HK-2 (cell line): ENCODE measurements around the gene REX1BD.
A peak's percentile ranks its signal among the peaks of the same experiment; 100 is the strongest.
"Not testable (repeated sequence)": the region's sequence is repeated elsewhere in the genome, so short reads cannot be mapped to it uniquely, and the experiment has no call there.

Experiments
- DNase-seq: peaks from one replicate; pipeline ENCODE4 v3.0.0-alpha.2; 2018; ENCODE audit not compliant: unreplicated experiment

The REX1BD gene

DNA sequence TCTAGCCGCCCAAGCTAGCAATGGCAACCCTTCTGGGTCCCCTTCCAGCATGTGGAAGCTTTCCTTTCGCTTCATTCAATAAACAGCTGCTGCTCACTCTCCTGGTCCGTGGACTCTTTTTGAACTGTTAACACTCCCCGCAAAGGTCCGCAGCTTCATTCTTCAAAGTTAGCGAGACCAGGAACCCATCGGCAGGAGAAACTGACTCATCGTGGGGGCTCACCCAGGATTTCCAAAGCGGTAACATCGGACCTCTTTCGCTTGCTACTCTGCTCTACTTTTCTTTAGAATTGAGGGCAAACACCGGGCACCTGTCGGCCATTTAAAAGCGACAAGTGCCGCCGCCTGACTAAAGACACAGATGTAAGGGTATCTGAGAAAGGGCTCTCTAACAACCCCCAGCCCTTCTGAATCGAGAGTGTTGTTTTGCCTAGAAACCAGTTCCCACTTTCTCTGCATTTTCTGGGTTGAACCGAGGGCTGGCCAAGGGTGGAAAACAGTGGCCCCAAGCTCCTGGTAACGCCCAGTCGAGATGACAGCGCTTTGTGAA, 11.2 kb upstream of the REX1BD start:
- no peak for DNase-seq

DNA sequence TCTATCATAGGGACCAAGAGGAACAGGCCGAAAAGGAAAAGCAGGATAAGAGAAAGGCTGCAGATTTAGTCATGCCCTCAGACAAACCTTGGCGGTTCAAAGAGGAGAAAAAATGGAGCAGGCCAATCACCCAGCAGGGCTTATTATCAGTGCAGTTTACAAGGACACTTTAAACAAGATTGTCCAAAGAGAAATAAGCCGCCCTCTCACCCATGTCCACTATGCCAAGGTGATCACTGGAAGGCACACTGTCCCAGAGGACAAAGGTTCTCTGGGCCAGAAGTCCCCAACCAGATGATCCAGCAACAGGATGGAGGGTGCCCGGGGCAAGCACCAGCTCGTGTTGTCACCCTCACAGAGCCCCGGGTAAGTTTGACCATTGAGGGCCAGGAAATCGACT, 8.3 kb upstream of the REX1BD start:
- no peak for DNase-seq

DNA sequence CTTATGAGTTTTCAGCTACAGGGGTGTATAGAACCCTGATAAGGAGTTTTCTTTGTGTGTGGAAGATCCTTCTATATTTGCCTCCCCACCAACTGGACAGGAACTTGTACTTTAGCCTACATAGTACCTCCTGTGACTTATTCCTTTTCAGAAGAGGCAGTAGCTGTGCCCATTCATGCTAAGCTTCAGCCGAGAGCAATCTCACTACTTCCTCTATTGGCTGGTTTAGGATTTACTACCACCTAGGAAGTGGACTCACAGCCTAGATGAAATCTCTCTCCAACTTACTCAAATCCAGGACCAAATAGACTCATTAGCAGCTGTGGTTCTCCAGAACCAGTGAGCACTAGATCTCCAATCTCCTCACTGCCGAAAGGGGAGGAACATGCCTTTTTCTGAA, 2.3 kb upstream of the REX1BD start:
- DNase-seq = no peak

DNA sequence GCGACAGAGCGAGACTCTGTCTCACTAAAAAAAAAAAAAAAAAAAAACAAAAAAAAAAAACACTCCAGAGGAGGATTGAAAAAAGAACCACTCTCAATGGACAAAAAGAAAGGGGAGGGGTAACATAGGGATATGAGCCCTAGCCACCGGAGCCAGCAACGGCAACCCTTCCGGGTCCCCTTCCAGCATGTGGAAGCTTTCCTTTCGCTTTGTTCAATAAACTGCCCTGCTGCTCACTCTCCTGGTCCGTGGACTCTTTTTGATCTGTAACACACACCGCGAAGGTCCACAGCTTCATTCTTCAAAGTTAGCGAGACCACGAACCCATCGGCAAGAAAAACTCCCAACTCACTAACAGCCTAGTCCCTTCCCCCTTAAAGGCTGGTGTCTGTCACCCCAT, 1.0 kb upstream of the REX1BD start:
- no peak for DNase-seq

DNA sequence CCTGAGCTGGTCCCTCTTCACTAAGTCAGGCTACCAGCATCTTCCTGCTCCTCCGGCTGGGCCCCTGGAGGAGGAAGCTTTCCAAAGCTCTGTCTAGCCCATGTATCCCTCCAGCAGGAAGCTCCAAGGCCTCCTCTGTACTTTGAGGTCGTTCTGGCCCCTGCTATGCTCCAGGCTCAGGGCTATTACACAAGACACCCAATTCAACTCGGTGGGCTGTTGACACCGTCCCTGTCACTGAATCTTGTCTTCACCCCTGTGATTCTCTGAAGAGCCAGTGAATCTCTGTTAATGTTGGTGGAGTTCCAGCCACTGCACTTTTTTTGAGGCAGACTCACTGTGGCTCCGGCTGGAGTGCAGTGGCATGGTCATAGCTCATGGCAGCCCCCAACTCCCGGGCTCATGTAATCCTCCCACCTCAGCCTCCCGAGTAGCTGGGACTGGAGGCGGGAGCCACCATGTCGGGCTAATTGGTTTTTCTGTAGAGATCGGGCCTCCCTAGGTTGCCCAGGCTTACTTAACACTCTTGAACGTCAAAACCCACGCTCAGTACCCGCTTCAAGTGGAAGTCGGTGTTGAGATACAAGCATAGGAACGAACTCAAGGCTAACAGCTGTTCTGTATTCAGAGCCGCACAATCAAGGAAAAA, 512 bp upstream of the REX1BD start:
- no peak for DNase-seq

DNA sequence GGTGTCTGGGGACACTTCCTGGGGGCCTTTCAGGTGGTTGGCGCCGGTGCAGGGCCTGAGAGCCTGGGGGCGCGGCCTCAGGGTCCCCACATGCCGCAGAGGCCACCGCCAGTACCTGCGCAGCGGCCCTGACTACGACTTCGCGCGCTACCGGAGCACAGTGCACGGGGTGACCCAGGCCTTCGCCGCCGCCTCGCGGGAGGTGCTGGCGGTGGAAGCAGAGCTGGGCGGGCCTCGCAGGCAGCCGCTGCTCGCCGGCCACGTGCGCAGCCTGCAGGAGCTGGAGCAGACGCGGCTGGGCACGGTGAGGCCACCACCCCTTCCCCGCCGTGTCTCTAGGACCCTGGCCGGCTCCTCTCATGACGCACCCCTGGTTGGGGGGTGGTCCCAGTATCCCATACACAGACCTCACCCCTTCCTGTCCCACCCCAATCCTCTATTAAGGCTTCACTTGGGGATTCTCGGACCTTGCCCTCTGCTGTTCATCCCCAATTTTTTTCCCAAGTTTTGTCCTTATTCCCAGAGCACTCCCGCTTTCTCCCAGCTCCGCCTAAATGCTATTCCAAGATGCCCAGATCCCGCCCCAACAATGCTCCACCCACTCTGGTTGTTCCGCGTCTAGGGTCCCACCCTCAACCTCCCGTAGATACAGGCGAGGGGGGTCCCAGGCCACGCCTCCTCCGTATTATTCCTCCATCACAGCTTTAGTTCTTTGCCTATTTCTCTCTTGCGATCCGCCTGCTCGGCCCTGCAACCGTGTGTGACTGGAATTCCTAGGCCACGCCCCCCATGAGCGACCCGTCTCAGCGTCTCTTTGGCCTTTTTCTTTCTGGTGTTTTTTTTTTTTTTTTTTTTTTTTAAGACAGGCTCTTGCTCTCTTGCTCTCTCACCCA, 1.0 kb downstream of the REX1BD start:
- peak; percentile 74 for DNase-seq

DNA sequence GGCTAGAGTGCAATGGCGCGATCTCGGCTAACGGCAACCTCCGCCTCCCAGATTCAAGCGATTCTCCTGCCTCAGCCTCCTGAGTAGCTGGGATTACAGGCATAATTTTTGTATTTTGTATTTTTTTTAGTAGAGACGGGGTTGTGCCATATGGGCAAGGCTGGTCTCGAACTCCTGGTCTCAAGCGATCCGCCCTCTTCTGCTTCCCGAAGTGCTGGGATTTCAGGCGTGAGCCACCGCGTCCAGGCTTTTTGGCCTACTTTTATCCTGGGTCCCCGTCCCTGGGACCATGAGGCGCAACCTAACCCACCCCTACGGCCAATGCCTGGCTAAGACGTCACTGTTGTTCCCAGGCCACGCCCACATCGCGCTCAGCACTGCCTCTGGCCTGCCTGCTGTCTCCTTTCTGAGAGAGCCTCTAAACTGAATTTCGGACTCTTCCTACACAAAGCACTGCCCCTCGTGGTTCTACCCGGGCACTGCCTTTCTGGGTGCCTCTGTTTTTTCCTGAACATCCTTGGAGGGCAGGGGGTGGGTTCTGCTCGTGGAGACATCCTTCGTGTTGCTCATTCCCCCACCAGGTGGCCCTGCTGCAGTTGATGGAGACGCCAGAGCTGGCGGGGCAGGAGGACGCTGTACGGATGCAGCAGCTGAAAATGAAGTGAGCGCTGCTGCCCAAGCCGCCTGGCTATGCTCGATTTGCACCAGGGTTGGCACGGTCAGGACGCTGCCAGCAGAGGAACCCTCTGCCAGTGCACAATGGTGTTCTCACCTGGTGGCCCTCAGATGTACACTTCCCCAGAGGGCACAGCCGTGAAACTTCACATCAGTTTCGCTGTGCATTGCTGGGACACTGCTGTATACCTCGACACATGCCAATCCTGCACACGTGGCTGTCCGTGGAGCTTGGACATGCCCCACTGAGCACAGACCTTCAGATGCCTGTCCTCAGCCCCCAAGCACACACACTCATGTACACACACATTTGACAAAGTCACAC, 2.0 kb downstream of the REX1BD start:
- DNase-seq = no peak

DNA sequence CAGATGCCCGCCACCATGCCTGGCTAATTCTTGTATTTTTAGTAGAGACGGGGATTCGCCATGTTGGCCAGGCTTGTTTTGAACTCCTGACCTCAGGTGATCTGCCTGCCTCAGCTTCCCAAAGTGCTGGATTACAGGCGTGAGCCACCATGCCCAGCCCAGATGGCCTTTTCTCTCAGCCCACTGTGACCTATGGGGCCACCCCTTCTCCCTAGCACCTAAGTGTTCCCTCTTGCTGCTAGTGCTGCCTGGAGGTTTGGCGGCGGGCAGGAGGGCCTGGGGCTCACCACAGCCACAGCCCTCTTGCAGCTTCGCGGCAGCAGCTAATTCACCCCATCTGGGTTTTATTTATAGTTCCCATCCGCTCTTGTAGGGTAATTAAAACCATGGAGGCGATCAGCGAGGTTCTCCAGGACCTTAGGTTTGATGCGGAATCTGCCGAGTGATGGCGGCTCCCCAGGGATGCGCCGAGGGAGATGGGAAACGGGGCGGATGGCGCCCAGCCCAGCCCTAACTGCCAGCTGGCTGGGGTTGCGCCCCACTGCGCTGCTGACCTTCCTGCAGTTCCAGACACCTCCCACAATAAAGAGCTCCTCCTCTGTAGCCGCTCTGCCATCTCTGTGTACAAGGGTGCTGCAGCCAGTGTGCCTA, 3.3 kb downstream of the REX1BD start:
- DNase-seq = no peak

DNA sequence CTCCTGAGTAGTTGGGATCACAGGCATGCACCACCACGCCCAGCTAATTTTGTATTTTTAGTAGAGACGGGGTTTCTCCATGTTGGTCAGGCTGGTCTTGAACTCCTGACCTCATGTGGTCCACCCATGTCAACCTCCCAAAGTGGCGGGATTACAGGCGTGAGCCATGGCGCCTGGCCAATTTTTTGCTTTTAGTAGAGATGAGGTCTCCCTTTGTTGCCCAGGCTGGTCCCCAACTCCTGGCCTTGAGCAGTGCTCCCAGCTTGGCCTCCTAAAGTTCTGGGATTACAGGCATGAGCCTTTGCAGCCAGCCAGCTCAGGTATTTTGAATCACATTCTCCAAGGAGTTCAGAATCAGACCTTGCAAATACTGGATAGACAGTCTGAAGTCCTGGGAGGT, 4.1 kb downstream of the REX1BD start:
- DNase-seq = not testable (repeated sequence)

DNA sequence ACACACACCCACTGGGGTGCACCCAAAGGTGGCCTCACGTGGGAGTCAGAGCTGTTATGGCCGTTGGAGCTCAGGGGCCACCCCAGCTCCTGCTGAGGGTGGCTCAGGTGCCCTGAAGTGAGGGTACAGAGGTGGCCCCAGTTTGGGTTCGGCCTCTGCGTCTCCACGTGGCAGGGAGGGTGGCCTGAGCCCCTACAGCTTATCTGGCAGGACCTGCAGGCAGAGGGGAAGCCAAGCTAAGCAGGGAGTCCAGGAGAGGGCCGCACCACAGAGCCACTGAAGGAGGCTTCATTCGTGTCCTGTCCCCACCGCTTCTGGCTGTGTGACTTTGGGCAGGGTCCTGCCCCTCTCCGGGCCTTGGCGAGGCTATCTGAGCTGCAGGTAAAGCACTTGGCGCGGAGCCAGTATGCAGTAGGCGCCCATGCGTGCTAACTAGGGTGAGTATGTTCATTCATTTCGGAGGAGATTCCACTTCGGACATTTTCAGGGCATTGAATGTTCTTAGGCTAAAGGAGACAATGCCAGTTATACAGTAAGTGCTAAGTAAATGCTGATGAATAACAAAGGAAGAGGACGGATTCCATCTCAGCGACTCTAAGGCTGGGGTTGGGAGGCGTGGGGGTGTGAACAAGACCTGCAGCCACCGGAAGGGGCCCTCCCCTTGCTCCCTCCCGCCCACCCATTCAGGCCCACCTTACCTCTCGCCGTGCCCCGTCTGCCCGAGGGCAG, 4.9 kb downstream of the REX1BD start:
- DNase-seq = no peak

DNA sequence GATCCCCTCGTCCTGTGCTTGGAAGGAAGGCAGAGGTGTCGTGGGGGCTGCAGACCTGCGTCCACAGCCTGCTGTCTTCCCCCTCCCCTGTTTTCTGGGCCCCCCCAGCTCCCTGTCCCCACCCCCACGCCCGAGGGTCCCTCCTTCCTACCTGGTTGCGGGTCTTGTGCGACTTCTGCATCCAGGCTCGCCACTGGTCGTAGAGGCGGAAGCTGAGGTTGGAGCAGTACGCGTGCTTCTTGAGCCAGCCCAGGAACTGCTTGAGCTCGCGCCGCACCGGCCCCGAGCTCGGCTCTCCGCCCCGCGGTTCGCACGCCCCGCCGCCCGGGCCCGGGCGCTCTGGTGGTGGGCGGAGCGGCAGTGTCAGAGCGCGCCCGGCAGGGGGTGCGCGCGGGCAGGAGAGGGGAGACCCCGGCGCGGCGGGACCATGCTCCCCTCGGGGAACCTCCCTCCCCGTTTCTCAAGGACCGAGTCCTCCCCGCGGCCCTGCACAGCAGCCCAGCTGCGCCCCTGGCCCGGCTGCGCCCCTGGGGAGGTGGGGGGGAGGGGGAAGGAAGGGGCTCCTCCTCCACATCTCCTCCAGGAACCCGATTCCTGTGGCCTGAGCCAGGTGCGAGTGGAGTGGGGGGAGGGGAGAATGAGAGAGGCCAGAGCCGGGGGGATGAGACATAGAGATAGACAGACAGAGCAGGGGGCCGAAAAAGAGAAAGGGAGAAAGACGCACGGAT, 5.7 kb downstream of the REX1BD start:
- peak; percentile 73 for DNase-seq

DNA sequence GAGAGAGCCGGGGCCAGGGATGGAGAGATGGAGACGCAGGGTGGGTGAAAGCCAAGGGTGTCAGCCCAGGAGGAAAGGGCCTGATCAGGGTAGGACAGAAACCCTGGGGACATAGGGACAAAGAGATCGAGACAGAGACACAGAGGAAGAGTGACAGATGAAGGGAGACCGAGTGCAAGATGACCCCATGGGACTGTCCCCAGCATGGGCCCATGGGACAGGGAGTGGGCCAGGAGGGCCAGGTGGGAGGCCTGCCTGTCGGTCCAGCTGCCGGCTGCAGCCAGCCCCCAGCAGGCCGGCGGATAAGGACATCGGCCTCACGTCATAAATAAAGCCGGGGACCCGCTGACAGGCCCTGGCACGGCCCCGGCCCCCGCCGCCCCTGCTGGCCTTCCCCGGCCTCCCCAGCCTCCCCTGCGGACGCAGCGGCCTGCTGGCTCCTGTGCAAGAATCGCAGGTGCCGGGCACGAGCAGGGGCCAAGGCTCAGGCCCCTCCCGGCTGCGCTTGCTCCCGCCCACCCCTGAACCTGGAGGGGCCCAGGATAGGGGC, 6.3 kb downstream of the REX1BD start:
- no peak for DNase-seq

DNA sequence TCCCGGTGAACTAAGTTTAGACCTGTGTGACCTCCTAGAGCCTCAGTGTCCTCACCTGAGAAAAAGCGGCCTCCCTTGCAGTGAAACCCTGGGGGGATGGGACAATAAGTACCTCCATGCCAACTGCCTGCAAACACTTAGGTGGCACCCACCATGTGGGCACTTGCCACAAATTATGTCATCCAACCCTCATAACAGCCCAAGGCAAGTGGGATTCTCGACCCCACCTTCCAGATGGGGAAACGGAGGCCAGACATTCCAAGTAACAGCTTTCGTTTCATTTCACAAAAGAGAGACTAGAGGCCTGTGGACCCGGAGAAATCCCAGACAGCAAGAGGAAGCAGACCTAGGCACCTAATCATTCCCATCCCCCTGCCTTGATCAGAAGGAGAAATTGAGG, 6.9 kb downstream of the REX1BD start:
- no peak for DNase-seq

DNA sequence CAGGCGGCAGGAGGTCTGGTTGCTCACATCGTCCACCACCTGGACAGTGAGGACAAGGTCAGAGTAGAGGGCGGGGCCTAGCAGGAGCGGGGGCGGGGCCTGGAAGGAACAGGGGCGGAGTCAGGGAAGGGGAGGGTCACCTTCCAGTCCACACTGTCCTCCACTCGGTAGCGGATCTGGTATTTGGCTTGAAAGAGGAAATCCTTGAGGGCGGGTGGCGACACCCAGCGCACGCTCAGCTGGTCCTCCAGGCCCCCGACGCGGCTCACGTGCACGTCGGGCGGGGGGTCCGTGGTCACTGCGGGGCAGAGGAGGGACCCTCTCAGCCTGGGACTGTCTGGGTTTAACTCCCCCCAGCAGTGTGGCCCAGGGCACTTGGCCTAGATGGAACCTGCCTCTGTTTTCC, 8.2 kb downstream of the REX1BD start:
- DNase-seq = no peak

DNA sequence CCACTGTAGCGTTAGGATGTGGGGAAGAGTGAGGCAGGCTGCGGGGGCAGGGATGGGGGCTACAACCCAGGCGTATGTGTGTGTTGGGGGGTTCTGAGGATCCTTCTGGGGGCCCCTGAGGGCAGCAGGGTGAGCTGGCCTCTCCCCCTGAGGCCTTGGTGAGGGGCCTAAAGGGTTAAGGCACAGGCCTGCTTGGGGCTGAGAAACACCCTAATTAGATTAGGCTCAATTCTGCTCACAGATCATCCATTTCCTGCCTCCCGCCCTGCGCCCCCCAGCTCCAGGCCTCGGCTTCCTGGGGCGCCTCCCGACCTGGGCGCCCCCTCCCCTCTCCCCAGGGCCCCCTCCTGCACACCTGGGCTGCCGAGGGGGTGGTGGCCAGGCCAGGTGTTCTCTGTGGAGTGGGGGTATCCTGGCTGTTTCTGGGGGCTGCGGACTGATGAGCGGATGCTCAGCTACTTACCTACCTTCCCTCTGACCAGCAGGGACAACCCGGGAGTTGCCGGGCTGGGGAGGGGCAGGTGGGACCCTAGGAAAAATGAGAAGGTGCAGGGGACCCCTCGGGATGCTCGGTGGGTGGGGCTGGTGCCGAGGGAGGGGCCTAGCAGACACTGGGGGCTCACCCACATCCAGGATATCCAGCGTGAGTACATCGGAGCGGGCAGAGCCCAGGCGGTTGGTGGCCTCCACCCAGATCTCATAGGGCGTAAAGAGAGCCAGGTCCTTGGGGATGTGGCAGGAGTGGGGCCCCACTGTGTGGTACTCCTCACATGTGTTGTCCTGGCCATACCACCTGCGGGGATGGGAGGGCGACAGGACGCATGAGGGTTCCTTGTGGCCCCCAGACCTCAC, 9.4 kb downstream of the REX1BD start:
- no peak for DNase-seq

DNA sequence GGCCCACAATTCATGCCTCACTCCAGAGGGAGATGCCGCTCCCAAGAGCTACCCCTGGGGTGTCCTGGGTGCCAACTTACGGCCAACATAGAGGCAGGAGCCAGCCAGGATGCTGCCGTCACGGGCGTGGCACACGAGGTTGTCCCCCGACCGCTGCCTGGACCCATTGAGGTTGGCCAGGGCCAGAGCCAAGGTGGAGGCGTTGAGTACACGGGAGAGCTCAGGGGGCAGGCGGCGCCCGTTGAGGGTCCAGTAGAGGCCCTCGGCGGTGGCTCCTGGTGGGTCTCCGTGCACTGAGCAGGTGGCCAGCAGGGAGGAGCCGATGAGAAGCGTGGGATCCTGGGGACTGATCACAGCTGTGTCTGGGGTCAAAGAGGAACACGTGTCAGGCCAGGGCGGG, 10.9 kb downstream of the REX1BD start:
- DNase-seq = no peak

DNA sequence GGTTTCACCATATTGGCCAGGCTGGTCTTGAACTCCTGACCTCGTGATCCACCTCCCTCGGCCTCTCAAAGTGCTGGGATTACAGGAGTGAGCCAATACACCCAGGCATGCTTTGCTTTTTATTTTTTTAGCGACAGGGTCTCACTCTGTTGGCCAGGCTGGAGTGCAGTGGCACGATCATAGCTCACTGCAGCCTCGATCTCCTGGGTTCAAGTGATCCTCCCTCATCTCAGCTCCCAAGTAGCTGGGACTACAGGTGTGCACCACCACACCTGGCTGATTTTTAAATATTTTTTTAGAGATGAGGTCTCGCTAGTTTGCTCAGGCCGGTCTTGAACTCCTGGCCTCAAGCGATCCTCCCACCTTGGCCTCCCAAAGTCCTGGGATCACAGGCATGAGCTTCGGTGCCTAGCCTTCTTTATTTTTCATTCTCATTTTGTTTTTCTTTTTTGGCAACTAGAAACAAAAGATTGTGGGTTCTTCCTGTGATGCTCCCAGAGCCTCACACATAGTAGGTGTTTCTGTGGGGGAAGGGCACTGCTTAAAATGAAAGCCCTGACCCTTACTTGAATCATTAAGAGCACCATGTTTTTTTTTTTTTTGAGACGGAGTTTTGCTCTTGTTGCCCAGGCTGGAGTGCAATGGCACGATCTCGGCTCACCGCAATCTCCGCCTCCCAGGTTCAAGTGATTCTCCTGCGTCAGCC, 12.2 kb downstream of the REX1BD start:
- not testable (repeated sequence) for DNase-seq

DNA sequence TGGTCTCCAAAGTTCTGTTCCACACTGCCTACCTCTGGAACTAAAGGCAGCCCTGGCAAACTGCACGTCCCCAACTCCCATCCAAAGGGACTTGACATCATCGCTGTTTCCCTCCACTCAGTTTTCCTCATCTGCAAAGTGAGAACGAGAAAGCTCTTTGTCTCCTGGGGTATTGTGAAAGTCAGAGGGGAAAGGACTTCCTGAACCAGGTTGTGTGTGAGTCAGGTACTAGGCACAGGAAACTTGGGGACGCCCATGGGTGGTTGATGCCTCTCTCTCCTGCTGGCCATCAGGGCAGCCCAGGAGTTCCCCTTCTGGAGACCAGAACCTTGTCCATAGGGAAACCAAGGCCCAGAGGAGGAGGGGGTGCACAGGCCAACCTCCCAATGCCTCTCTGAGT, 13.3 kb downstream of the REX1BD start:
- no peak for DNase-seq
